GM13976 (cell line): ENCODE results near the gene DYNC2H1.

ENCODE experiments used
- DNase-seq: peaks from one replicate; pipeline ENCODE4 v3.0.0; 2012; ENCODE audit warnings: low spot score
- in situ Hi-C: fragments of 300-500 bp; cut with MboI; formaldehyde crosslinking; loops from one replicate; pipeline ENCODE4 v1.12.0; 2022; ENCODE audit warnings: low sequenced_read_pairs, mixed read lengths, inconsistent platforms; ENCODE audit not compliant: unreplicated experiment
- TF ChIP-seq, protein P1 (sequence below): IDR thresholded peaks from 2 replicates; pipeline ENCODE4 v1.5.1; 2012; ENCODE audit warnings: borderline replicate concordance, mild to moderate bottlenecking; ENCODE audit not compliant: insufficient read depth; ENCODE audit errors: extremely low read depth, missing control alignments, control extremely low read depth

DYNC2H1 gene

DNA sequence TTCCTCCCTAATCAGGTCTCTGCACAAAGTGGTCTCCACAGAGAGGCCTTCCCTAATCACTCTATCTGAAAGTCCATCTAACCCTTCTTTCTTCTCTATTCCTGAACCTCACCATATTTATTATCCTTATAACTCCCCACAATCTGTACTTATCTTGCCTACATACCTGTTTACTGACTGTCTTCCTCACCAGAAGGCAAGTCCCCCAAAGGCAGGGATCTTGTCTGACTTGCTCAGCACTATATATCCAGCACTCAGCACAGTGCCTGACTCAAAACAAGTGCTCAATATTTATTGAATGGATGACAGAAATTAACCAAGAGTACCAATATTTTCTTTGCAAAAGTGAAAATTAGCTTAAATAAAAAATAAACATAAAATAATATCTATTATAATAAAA is 22.8 kb upstream of the DYNC2H1 start:
- TF ChIP-seq, protein P1, sequence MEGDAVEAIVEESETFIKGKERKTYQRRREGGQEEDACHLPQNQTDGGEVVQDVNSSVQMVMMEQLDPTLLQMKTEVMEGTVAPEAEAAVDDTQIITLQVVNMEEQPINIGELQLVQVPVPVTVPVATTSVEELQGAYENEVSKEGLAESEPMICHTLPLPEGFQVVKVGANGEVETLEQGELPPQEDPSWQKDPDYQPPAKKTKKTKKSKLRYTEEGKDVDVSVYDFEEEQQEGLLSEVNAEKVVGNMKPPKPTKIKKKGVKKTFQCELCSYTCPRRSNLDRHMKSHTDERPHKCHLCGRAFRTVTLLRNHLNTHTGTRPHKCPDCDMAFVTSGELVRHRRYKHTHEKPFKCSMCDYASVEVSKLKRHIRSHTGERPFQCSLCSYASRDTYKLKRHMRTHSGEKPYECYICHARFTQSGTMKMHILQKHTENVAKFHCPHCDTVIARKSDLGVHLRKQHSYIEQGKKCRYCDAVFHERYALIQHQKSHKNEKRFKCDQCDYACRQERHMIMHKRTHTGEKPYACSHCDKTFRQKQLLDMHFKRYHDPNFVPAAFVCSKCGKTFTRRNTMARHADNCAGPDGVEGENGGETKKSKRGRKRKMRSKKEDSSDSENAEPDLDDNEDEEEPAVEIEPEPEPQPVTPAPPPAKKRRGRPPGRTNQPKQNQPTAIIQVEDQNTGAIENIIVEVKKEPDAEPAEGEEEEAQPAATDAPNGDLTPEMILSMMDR = no peak
- in situ Hi-C loops = no loop called here
- DNase-seq = no peak

DNA sequence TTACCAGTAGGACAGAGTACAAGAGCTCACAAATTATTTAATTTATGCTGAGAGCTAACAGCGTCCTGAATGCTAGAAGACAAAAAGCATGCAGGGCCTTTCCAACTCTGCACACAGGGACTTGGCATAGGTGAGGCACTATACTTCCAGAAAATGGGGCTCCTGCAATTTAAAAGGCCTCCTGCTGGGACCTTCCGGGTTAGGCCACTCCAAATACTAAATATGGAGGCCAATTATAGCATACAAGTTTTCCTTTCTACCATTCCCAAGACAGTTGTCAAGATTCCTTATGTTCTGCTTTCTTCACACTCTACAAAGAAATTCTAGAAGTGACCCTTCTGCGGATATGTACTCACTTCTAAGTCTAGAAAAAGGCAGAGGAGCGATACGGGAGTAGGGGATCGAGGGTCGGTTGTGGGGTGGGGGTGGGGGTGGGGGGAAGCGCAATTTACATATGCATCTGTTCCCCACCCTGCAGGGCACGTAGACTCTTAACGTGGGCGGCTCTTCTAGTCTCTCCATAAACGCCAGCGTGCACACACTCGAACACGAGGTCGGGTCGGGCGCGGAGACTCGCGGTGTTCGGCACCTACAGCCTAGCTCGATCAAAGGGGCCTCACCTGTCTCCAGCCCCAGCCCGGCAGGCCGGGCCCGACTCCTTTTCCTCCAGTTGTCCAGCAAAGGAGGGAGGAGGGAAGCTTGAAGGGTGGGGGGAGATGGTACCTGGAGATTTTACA is 18.0 kb upstream of the DYNC2H1 start:
- TF ChIP-seq, protein P1 = no peak
- in situ Hi-C loops = no loop called here
- DNase-seq = peak; percentile 63

DNA sequence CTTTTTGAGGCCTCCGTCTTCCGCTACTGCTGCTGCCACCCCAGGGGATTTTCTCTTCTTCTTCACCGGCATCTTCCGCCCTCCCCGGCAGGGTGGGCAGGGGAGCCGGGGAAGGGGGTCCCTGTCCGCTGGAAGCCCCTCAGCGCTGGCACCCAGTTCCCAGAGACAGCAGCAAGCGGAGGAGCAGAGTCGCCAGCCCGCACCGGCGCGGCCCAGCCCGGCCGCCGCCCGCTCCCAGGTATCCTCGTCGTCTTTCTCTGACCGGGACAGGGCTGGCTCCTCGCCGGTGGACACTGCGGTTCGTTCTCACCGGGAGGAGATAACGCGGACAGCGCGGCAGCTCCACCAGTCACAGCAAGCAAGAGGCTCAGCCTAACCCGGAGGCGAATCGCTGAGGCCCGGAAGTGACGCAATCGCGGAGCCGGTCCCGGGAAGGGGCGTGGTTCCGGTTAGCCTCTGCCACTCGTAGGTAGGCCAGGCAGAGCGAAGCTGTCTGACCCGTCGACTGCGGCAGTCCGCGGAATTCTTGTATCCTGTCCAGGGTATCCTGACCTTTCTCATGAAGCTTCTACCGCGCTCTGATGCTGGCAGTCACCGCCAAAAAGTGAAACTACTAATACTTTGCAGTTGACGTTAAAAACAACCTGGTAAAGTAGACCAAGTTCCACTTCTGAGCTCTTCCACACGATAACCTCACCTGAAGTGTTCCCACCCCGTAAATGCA is 17.3 kb upstream of the DYNC2H1 start, which contains the start of gene DCUN1D5:
DCUN1D5 (minus strand) TSS at position 360 of the 724 bp plus-strand sequence; CDS start at position 72, 288 bp downstream.
- TF ChIP-seq, protein P1 = no peak
- DNase-seq = peak; percentile 95
- in situ Hi-C loops = no loop called here

DNA sequence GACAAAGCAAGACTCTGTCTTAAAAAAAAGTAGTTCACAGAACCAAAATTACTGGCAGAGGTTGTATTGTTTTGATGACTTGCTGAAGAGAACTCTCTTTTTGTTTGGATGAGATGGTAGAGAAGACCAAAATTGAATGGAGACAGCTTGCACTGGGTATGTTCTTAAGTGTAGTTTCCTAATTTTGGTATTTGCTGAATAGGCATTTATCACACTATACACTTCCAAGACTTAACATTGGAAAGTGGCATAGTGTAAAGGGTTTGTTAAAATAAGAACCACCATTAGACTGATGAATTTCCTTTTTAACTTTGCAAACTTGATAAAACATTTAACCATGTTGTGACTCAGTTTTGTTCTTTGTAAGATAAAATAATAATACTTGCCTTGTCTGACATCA is 11.9 kb upstream of the DYNC2H1 start:
- in situ Hi-C loops = no loop called here
- DNase-seq = no peak
- TF ChIP-seq, protein P1 = no peak

DNA sequence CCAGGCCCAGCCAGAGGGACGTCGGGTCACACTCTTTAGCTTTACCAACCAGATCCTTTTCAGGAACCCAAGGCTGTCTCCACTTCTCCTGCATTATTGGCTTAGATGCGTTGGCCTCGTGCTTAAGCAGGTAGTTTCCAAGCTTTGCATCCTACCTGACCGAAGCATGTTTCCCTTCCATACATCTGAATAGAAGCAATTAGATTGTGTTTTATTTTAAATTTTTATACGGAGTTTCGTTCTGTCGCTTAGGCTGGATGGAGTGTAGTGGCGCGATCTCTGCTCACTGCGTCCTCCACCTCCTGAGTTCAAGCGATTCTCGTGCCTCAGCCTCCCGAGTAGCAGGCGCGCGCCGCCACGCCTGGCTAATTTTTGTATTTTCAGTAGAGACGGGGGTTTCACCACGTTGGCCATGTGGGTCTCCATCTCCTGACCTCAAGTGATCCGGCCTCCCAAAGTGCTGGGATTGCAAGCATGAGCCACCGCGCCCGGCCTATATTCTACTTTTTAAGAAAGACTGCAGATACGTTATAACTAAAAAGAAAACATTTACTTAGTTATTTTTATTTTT is 677 bp downstream of the DYNC2H1 start:
- peak; percentile 13 for DNase-seq
- TF ChIP-seq, protein P1 = no peak
- in situ Hi-C loops = no loop called here

GRCh38 chr11:103110391-103110790 is 1.2 kb downstream of the DYNC2H1 start:
- TF ChIP-seq, protein P1 = no peak
- in situ Hi-C loops = no loop called here
- no peak for DNase-seq
